HepG2 (cell line): ENCODE measurements around the gene PPP1R7. TPM values are rescaled to one million over a fixed set of nuclear protein-coding genes. Genes with fewer than 3 reads are reported as not detected.

ENCODE experiments used
- ATAC-seq: fragments of 200-7000 bp; cut with Tn5 transposase; 3 replicates; pipeline ENCODE4 v1.9.1; 2020; ENCODE audit warnings: mild to moderate bottlenecking, moderate library complexity
- BruUV-seq: library from RNA; stranded (reverse); fragments of 400-500 nt; replicated peaks from 2 replicates; lab custom pipeline; 2021; lab: Mats Ljungman, UMichigan
- CTCF ChIA-PET: fragments of 300-600 bp; formaldehyde crosslinking; extraction: SDS; loops from one replicate; lab custom pipeline; 2021; ENCODE audit warnings: low total read pairs, inconsistent platforms, low intra/inter-chr PET ratio; lab: Yijun Ruan, JAX
- POLR2A ChIA-PET: fragments of 350-600 bp; sonication (Branson Sonifier 250); formaldehyde crosslinking; loops from one replicate; lab custom pipeline; 2020; ENCODE audit warnings: antibody characterized with exemption, inconsistent platforms; lab: Yijun Ruan, JAX
- DNase-seq: peaks from one replicate; pipeline ENCODE4 v3.0.0-alpha.2; 2015; ENCODE audit warnings: low spot score
- FAIRE-seq: peaks from 3 replicates; lab custom pipeline; 2011; peaks lifted over from hg19 to GRCh38; lab: Jason Lieb, UNC
- H2AFZ ChIP-seq: one replicate; pipeline ENCODE4 v1.6.1; 2011; ENCODE audit warnings: low read length, inconsistent platforms
- H3K27ac ChIP-seq: fragments of 300-600 bp; 3 replicates; pipeline ENCODE4 v1.8.0; 2011; ENCODE audit warnings: mixed run types, mild to moderate bottlenecking, mixed read lengths, low read length, inconsistent platforms; ENCODE audit not compliant: insufficient read depth; ENCODE audit errors: extremely low read length
- H3K27me3 ChIP-seq, 2 experiments: fragments of 200-600 bp in 1 of 2; 2 replicates in 1 of 2; 3 replicates in 1 of 2; pipeline versions ENCODE4 v1.6.0 to v1.8.0; 2011; ENCODE audit warnings: low read length in 2 of 2, mild to moderate bottlenecking in 2 of 2, moderate library complexity in 2 of 2, inconsistent platforms in 1 of 2; ENCODE audit not compliant: insufficient read depth in 2 of 2, control insufficient read depth in 1 of 2
- H3K36me3 ChIP-seq, 2 experiments: fragments of 200-600 bp in 1 of 2; replicated peaks in 1 of 2; 2 replicates in 1 of 2; 3 replicates in 1 of 2; pipeline versions ENCODE4 v1.5.1 to v1.8.0; 2011; ENCODE audit warnings: low read length in 2 of 2, inconsistent platforms in 1 of 2; ENCODE audit not compliant: insufficient read depth in 2 of 2, control insufficient read depth in 1 of 2
- H3K4me1 ChIP-seq: 2 replicates; pipeline ENCODE4 v1.5.1; 2012; ENCODE audit warnings: low read length, inconsistent platforms; ENCODE audit not compliant: insufficient read depth
- H3K4me2 ChIP-seq: 2 replicates; pipeline ENCODE4 v1.6.0; 2011; ENCODE audit warnings: low read depth, low read length, inconsistent platforms
- H3K4me3 ChIP-seq, 3 experiments: fragments of 200-600 bp in 1 of 3; sonication (generic), shearing (Covaris generic) in 1 of 3; replicated peaks in 1 of 3; 2 replicates each; pipeline ENCODE4 v1.5.1; 2011 to 2016; ENCODE audit warnings: low read length in 3 of 3, inconsistent platforms in 2 of 3, low read depth in 2 of 3, mild to moderate bottlenecking in 2 of 3, control low read depth in 1 of 3, mixed read lengths in 1 of 3; ENCODE audit not compliant: insufficient read depth in 1 of 3
- H3K79me2 ChIP-seq: one replicate; pipeline ENCODE4 v1.6.1; 2011; ENCODE audit warnings: low read length, inconsistent platforms; ENCODE audit not compliant: insufficient read depth
- H3K9ac ChIP-seq: 2 replicates; pipeline ENCODE4 v1.6.0; 2011; ENCODE audit warnings: mild to moderate bottlenecking, low read depth, low read length, inconsistent platforms; ENCODE audit not compliant: insufficient read depth
- H3K9me3 ChIP-seq: 2 replicates; pipeline ENCODE4 v1.5.1; 2012; ENCODE audit warnings: mild to moderate bottlenecking, low read length
- H4K20me1 ChIP-seq: 2 replicates; pipeline ENCODE4 v1.6.0; 2011; ENCODE audit warnings: inconsistent platforms, mild to moderate bottlenecking, low read length, moderate library complexity; ENCODE audit not compliant: insufficient read depth
- AKAP8 ChIP-seq: sonication (generic); formaldehyde crosslinking; IDR thresholded peaks from 2 replicates; pipeline ENCODE4 v1.5.1; 2020; ENCODE audit warnings: mild to moderate bottlenecking, missing genetic modification reagents
- ARID3A ChIP-seq: IDR thresholded peaks from 2 replicates; pipeline ENCODE4 v1.6.1; 2012; ENCODE audit warnings: low read depth, low read length, improper control_type of control experiment
- CAMTA2 ChIP-seq: sonication (generic); formaldehyde crosslinking; IDR thresholded peaks from 2 replicates; pipeline ENCODE4 v1.4.0; 2020; ENCODE audit warnings: mild to moderate bottlenecking, missing genetic modification reagents, borderline replicate concordance
- ELF3 ChIP-seq: IDR thresholded peaks from 2 replicates; pipeline ENCODE4 v1.6.1; 2016; ENCODE audit warnings: missing genetic modification reagents, missing compliant biosample characterization
- GLI4 ChIP-seq: sonication (generic); formaldehyde crosslinking; IDR thresholded peaks from 2 replicates; pipeline ENCODE4 v1.5.1; 2020; ENCODE audit warnings: missing genetic modification reagents, mild to moderate bottlenecking, moderate library complexity, borderline replicate concordance
- HBP1 ChIP-seq: IDR thresholded peaks from 2 replicates; pipeline ENCODE4 v1.6.1; 2016; ENCODE audit warnings: low read depth, control low read depth
- HMGA1 ChIP-seq: sonication (generic); formaldehyde crosslinking; conservative IDR thresholded peaks from 2 replicates; pipeline ENCODE4 v1.4.0; 2020; ENCODE audit warnings: missing genetic modification reagents
- KLF11 ChIP-seq: IDR thresholded peaks from 2 replicates; pipeline ENCODE4 v1.6.1; 2016; ENCODE audit warnings: missing compliant biosample characterization
- MAZ ChIP-seq, 2 experiments: sonication (generic) in 1 of 2; formaldehyde crosslinking in 1 of 2; IDR thresholded peaks; 2 replicates each; pipeline versions ENCODE4 v1.5.0 to v1.6.1; 2012 to 2020; ENCODE audit warnings: low read depth in 2 of 2, mild to moderate bottlenecking in 2 of 2, borderline replicate concordance in 1 of 2, improper control_type of control experiment in 1 of 2, low read length in 1 of 2, missing genetic modification reagents in 1 of 2, moderate library complexity in 1 of 2
- MXD4 ChIP-seq: IDR thresholded peaks from 2 replicates; pipeline ENCODE4 v1.6.1; 2016; ENCODE audit warnings: mild to moderate bottlenecking, missing biosample characterization, missing genetic modification reagents
- NFE2L2 ChIP-seq: fragments of 150-350 bp; IDR thresholded peaks from 2 replicates; pipeline ENCODE4 v1.6.1; 2014; ENCODE audit warnings: low read length
- NFYC ChIP-seq: IDR thresholded peaks from 2 replicates; pipeline ENCODE4 v1.6.1; 2016; ENCODE audit warnings: missing genetic modification reagents, missing compliant biosample characterization
- PTBP1 ChIP-seq: fragments of 200-400 bp; formaldehyde crosslinking; IDR thresholded peaks from 2 replicates; pipeline ENCODE4 v1.6.1; 2018; ENCODE audit warnings: low read length, low read depth; ENCODE audit not compliant: poor library complexity, severe bottlenecking
- RAD51 ChIP-seq: fragments of 450-650 bp; IDR thresholded peaks from 2 replicates; pipeline ENCODE4 v1.6.1; 2016; ENCODE audit warnings: borderline replicate concordance
- SKIL ChIP-seq: sonication (generic); formaldehyde crosslinking; IDR thresholded peaks from 2 replicates; pipeline ENCODE4 v1.8.0; 2022; ENCODE audit warnings: missing genetic modification reagents, mild to moderate bottlenecking, moderate library complexity, borderline replicate concordance
- SMC3 ChIP-seq: IDR thresholded peaks from 2 replicates; pipeline ENCODE4 v1.6.1; 2011; ENCODE audit warnings: low read length, improper control_type of control experiment
- ZFAT ChIP-seq: sonication (generic); formaldehyde crosslinking; conservative IDR thresholded peaks from 2 replicates; pipeline ENCODE4 v1.8.1; 2023; ENCODE audit warnings: missing genetic modification reagents, inconsistent platforms
- ZNF10 ChIP-seq: sonication (generic); formaldehyde crosslinking; IDR thresholded peaks from 2 replicates; pipeline ENCODE4 v1.4.0; 2020; ENCODE audit warnings: mild to moderate bottlenecking, low read depth, missing genetic modification reagents, borderline replicate concordance
- ZNF354B ChIP-seq: sonication (generic); formaldehyde crosslinking; IDR thresholded peaks from 2 replicates; pipeline ENCODE4 v1.8.0; 2022; ENCODE audit warnings: mild to moderate bottlenecking, missing genetic modification reagents
- ZNF562 ChIP-seq: sonication (generic); formaldehyde crosslinking; IDR thresholded peaks from 2 replicates; pipeline ENCODE4 v1.8.0; 2022; ENCODE audit warnings: missing genetic modification reagents, borderline replicate concordance
- WGBS: methylation state at CpG from one replicate; pipeline ENCODE4 v1.1.6; 2017; ENCODE audit warnings: low lambda C conversion rate; 5-methylcytosine and 5-hydroxymethylcytosine counted together
- in situ Hi-C: cut with HindIII; loops from 2 replicates; pipeline ENCODE4 v1.10.0; 2017; ENCODE audit warnings: low pct_unique_long_range_greater_than_20kb; ENCODE audit not compliant: extremely low pct_ligation_motif_present
- intact Hi-C: fragments of 100-400 bp; cut with micrococcal nuclease; formaldehyde crosslinking; loops from one replicate; pipeline ENCODE4 v1.10.0; 2022; ENCODE audit not compliant: unreplicated experiment
- polyA plus RNA-seq, 8 experiments: library from polyadenylated mRNA; depleted of rRNA in 3 of 8; stranded (reverse) in 7 of 8; unstranded in 1 of 8; fragments of >200 nt; fragmentation: Illumina TruSeq in 4 of 8; extraction: Trizol in 4 of 8; gene quantifications; 2 replicates each; pipeline versions ENCODE4 v1.2.1 to v1.2.3, GENCODE V29; 2011 to 2016; ENCODE audit warnings: low read depth in 4 of 8, missing spikeins in 1 of 8, mixed read lengths in 1 of 8; ENCODE audit not compliant: insufficient read depth in 1 of 8
- total RNA-seq, 5 experiments: library from RNA; depleted of rRNA; stranded (reverse); fragments of >200 nt; fragmentation: Illumina TruSeq; extraction: Trizol; gene quantifications; 2 replicates each; pipeline ENCODE4 v1.2.3, GENCODE V29; 2016; ENCODE audit warnings: low read depth in 1 of 5

The PPP1R7 gene
- total and polyA plus RNA-seq, 2 of the 13 experiments (the other 11 are each of a cell fraction or from before 2014, with no cell fraction given) = 33.3 to 67.9 TPM

DNA sequence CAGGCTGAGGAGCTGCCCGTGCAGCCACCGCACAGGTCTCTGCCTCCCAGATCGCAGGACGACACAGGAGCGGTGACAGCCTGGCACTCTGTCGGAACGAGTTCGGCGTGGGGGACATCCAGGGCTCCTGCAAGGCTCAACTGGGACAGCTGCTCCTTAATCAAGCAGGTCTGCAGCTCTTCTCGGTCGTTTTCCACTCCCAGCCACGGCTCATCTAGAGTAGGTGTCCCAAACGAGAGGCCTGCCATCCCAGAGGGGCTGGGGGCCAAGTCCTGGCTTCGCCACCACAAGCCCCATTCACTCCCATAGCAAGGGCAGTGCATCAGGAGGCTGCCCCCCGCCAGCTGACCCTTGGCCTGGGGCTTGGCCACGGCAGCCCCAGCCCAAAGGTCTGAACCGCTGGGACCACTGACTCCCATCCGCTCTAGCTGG, 23.5 kb upstream of the PPP1R7 start:
- H3K79me2 ChIP-seq = no peaks in the 10 kb centered on the region
- H3K27me3 ChIP-seq = no peaks in the 10 kb centered on the region
- no peaks in the 10 kb centered on the region for H3K4me1 ChIP-seq
- no peak overlapping the region for H3K4me3 ChIP-seq
- in situ Hi-C loops = no loop called here
- CTCF ChIA-PET = no interaction called here
- H3K27ac ChIP-seq = no peak overlapping the region
- no peak overlapping the region for H3K4me2 ChIP-seq
- H2AFZ ChIP-seq = no peak overlapping the region
- TF ChIP-seq HBP1 (CRISPR knock-in tag) (no peak), MXD4 (no peak), ZNF10 (no peak), RAD51 (no peak), GLI4 (CRISPR knock-in tag) (no peak), SKIL (CRISPR knock-in tag) (no peak), MAZ (IDR thresholded peaks at IDR 0.05; ENCODE audit: borderline replicate concordance, low read depth, low read length) (no peak), MAZ (CRISPR knock-in tag; IDR thresholded peaks at IDR 0.05; ENCODE audit: low read depth) (no peak), NFE2L2 (no peak), HMGA1 (CRISPR knock-in tag) (no peak), ARID3A (no peak), CAMTA2 (no peak), ELF3 (CRISPR knock-in tag) (no peak), AKAP8 (no peak), ZNF562 (CRISPR knock-in tag) (no peak), ZFAT (no peak), SMC3 (no peak), KLF11 (CRISPR knock-in tag) (no peak), PTBP1 (no peak), ZNF354B (no peak), NFYC (no peak)
- BruUV-seq = no TSS peak
- H3K36me3 ChIP-seq = peaks cover 15 to 26% of the 10 kb centered on the region in 2 experiments; a peak in 4 of 5 replicates
- no peak for DNase-seq
- FAIRE-seq = no peak
- ATAC-seq = no peak
- no peaks in the 10 kb centered on the region for H3K9me3 ChIP-seq
- POLR2A ChIA-PET = no interaction called here
- intact Hi-C loops = no loop called here
- 94% methylated on average over 18 of the region's 18 CpGs for WGBS
- no peaks in the 10 kb centered on the region for H4K20me1 ChIP-seq
- no peak overlapping the region for H3K9ac ChIP-seq
